ENCODE measurements around the gene MPC2.

DNA sequence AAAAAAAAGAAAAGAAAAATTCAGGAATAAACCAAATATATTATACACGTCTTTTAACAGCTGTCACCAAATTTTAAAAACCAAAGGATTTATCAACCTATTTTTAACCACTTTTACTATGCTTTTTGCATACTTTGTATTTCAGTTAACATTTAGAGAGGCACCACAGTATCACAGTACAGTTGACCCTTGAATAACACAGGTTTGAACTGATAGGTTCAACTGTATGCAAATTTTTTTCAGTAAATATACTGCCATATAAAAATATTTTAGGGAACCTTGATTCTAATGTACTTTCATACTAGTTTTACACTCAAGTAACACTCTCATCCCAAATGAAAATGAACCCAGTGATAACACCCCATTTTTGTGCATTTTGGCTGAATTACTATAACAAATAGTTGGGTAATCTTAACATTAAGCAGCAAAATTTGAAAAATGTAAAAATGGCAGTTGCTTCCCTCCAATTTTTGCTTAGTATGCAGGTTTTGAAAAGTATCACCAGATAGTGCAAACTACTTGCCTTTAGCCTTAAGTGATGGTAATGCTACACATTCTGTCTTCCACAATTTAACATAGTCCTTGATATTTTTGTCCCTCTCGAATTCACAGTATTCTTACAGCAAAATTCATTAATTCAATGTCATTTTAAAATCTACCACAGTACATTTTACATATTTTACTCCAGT is 12.2 kb downstream of the MPC2 start:
- TF ChIP-seq CTCF (IDR thresholded peaks at IDR 0.05), result no peak
- TF ChIP-seq ZFX (IDR thresholded peaks at IDR 0.05; ENCODE audit: borderline replicate concordance), result no peak
